GM19099 (cell line): ENCODE measurements around the gene IL19.

Experiments used
- POLR2A ChIP-seq: IDR thresholded peaks from 3 replicates; pipeline ENCODE4 v1.6.1; 2011; ENCODE audit warnings: low read depth; ENCODE audit not compliant: insufficient read length; ENCODE audit errors: extremely low read depth

Gene IL19

DNA sequence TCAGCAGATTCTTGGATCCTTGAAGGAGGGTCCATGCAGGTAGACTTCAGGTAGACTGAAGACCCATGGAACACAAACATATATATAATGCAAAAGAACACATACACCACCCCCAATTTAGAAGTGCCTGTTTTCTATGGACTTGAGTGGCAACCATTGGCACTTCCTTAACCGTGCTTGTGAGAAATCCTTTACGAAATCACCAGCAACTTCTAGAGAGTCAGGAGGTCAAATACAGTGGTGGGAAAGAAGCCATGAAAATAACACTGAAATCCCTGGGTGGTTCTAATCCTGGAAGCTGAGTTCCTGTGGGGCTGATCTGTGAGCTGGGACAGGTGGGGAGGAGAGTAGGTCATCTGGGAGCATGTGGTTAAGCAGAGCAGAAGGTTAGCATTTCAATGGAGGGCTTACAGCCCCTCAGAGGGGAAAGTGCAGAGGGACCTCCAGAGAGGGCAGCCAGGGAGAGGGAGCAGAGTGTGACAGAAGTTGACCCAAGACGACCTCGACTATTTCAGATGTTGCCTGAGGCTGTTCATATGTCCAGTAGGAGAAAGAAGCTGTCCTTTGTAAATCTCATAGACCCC, 14.7 kb downstream of the IL19 start:
- TF ChIP-seq POLR2A = no peak

DNA sequence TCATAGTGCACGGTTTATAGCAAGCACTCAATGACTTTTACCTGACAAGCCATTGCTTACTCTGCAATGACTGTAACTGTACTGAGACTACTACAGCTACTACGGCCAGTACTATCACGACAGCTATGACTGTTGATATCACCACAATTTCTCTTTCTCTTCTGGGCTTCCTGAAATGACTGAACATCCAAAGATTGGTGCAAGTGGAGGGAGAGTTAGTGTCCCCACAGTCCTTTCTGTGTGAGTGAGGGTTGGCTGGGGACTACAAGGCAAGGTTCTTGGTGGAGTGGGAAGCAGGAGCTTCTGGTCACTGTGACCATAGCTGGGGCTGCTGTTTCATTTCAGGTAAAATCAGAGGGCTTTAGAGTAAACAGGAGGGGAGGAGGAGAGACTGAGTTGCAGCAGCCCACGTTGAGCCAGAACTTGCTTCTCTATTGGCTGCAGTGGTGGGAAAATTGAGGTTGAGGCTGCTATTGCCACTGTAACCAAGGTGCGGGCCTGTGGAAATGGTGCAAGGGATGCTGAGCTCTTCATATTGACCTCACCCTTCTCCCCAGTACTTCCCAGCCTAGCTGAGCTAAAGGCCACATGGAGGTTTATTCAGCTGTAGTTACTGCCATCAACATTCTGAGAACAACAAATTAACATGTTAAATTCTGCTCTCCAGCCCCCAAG, 15.8 kb downstream of the IL19 start:
- TF ChIP-seq POLR2A = no peak

DNA sequence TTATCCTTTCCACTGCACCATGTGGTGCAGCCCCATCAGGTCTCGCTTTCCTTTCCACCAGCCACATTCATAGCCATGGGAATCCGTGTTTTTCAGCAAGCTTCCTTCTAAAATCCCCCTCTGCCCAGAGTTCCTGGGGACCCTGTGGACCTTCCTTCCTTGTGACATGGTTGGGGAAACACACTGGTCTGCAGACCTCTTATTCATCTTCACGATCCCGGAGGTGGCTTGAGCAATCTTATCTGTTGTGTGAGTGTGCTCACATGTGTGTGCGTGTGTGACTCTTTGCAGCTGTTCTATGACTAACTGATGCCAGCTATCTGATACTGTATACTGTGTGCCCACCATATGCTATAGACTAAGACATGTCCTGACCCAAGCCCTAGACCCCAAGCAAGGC, 17.3 kb downstream of the IL19 start:
- TF ChIP-seq POLR2A = no peak

DNA sequence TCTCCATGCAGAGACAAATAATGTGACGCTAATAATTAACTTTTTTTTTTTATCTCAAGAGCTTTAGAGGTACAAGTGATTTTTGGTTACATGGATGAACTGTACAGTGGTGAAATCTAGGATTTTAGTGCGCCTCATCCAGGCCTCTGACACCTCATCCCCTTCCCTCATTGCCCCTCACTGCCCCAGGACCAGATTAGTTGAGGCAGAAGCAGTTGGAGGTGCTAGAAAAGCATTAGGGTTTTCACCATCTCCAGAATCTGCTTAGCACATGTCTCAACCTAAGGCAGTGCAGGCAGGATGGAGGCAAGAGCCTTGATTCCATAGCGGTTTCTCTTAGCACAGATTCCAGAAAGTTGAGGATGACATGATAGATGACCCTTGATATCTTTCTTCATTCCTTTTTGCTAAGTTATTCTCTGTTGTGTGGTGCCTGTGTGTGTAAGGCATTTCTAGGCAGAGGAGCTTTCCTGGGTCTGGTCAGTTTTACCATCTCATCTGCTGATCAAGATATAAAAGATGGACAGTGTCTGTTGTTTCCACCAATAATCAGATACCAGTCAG, 18.0 kb downstream of the IL19 start:
- TF ChIP-seq POLR2A = no peak

DNA sequence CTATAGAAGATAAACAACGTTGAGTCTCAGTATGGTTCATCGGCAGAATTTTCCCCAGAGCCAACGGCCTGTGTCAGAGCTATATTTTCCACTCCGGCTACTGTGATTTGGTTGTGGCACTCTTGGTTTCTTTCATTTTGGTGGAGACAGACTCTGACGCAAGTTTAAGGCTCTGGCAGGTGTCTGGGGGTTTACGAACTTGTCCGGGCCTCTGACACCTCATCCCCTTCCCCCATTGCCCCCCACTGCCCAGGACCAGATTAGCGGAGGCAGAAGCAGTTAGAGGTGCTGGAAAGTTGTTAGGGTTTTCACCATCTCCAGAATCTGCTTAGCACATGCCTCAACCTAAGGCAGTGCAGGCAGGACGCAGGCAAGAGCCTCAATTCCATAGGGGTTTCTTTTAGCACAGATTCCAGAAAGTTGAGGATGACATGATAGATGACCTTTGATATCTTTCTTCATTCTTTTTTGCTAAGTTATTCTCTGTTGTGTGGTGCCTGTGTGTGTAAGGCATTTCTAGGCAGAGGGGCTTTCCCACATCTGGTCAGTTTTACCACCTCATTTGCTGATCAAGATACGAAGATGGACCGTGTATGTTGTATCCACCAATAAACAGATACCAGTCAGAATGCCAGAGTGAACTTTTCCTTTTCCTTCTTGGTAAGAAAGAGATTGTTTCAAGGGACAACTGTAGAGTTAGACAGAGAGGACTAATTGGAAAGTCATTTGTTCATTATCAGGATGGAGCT, 20.1 kb downstream of the IL19 start:
- TF ChIP-seq POLR2A = no peak

DNA sequence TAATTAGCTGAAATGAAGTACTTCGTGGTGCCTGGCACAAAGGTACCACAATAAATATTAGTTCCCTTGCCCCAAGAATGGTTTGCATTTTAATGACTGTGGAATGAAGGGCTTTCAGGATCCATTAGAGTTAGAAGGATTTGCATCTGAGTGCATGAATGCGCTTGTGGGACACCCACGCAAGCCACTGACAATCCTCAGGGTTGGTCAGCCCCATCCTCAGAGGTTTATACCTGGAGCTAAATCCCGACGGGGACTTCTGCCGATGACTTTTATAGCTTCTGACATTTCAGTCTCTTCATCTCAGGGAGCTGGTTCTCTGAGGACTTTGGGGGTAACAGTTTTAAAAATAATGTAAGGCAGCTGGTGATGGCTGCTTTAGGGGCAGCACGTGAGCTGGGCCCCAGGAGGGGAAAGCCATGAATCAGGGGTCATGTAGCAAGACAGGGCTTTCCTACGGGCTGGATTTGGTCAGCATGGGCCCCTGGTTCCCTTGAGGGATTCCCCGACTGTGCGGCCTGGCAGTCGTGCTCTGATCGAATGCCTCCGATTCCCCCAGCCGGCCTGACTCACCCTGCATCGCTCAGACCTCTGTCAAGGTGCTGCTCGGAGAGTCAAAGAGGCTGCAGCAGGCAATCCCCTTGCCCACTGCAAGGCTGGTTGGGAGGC, 22.5 kb downstream of the IL19 start:
- TF ChIP-seq POLR2A = no peak

DNA sequence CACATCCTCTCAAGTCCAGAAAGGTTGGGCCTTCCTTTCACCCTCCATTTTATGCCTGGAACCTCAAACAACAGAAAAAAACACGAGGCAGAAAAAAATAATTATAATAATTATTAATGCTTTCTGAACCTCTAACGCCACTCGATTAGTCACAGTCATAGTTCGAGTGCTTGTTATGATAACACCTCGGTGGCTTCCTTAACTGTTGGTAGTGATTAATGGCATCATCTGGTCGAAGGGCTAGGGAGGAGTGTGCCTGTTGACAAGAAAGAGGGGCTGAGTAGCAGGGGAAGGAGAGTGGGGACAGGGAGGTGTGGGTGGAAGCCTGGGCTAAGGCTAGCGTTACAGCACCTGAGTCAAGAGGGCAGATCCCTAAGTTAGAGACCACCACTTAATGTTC, 23.0 kb downstream of the IL19 start:
- TF ChIP-seq POLR2A = no peak

DNA sequence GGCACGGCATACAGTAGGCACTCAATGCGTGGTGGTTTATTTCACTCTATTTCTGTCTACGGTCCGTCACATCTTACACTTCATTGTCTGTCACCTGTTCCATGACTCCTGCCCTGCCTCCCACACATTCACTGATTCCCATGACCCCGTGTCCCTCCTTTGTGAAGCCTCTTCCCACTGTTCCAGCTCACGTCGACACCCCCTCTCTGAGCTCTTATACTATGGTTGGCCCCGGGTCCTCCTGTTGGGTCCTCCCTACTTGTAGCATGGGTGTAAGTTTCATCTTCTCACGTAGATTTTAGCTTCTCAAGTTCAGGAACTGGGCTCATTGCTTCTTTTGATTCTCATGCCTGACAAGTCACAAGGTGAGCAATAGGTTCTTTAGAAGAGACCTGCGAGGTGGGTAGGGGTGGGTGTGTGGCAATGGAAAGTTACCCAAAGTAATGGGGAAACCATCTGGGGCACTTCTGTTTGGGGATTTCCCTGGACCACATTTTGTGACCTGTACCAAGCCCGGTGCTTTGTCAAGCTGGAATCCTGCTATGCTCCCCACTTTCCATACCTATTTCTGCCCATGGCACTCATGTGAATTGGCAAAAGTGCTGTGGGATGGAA, 23.8 kb downstream of the IL19 start:
- no peak for TF ChIP-seq POLR2A

DNA sequence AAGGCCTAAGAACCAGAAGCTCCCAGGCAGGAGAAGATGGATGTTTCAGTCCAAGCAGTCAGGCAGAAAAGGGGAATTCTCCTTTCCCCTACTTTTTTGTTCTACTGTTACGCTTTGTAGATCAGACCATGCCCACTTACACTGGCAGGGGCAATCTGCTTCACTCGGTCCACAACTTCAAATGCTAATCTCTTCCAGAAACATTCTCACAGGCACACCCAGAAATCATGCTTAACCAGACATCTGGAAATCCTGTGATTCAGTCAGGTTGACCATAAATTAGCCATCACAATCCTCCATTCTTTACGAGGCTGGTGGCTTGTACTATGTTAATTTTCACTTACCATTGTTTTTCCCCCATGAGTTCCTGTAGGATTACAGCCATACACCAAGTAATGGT, 25.5 kb downstream of the IL19 start:
- no peak for TF ChIP-seq POLR2A

DNA sequence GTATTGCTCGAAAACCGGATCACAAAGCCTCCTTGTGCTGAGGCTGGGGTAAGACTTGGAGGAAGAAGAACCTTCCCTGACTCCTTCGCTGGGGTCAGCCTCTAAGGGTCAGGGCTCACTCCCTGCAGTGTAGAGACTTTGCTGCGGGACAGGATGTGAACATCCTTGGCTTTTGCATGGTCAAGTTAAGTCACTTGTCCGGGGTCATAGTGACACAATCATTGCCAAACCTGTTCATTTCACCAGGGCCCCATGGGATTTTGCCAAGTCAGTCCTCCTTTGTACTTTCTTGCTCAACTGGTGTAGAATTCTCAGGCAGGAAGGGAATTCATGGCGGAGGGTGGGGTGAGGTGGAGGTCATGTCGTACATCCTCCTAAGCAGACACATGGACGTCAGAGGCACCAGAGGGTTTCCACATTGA, 26.4 kb downstream of the IL19 start:
- TF ChIP-seq POLR2A = no peak

DNA sequence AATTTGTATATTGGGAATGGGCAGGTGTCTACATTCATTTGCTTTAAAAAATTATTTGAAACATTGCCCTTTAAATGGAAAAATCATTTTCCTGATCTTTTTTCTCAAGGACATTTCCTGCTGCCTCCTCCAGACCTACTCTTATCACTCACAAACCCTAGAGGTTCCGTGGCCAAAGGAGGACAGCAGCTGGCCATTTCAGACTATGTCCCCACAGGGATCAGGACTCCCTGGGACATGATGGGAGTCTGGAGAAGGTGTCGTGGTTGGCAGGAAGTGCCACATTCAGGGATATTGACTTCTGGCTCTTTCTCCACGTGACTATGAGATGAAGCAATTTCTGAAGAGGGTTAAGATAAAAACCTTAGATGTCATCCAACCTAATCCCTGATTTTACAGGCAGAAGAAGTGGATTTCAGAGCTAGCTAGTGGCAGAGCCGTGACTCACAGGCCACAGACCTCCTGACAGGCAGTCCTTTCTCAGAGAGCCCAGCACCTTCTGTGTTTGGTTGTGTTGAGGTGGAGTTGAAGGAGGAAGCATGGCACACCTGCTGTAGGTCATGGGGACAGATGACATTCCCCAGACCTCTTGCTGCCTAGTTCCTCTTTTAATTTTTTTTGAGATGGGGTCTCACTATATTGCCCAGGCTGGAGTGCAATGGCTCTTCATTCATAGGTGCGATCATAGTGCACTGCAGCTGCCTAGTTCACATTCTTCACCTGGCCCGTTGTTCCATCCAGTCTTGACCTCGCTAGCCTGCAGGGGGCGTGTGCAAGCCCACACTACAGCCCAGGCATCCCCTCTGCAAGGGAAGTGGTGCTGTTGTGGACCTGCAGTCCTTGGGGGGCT, 27.2 kb downstream of the IL19 start:
- no peak for TF ChIP-seq POLR2A

DNA sequence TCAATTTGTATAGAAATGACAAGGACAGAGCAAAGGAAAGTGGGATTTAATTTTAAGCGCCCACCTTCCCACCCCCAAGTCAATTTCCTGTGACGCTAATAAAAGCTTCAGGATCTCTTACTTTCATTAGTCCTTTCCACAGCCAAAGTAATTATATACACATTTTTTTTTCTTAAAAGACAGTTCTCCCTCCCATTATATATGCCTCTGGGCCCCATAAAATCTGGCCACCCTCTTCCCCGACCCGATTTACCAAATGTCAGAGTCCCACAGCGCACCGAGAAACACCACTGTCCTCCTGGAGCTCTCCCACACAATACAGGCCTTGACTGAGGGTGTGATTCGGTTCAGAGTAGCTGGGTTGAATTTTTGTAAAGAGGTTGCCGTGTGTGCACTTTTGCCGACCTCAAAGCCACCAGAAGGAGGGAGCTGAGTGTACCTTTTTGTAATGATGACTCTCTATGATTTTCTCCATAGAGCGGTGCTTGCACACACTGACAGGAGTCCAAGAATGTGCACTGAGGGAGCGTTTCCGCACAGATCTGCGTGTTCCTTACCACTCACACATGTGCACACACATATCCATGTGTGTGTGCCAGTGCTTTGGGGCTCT, 27.9 kb downstream of the IL19 start:
- TF ChIP-seq POLR2A = no peak

DNA sequence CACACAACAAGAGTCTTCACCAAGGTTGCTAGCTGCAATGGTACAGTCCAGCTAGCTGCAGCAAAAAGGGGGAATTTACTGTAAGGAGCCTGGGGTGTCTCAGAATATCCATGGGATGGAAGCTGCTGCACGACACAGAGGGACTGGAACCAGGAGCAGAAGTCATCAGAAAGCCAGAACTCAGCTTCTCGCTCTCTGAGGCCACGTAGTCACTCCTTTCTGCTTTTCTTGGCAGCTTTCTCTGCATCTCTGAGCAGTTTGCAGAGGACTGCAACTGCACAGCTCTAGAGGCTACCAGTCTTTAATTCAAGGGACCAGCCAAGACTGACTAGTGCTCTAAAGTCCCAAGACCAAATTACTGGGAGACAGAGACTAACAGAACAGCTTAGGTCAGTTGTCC, 28.7 kb downstream of the IL19 start:
- no peak for TF ChIP-seq POLR2A

DNA sequence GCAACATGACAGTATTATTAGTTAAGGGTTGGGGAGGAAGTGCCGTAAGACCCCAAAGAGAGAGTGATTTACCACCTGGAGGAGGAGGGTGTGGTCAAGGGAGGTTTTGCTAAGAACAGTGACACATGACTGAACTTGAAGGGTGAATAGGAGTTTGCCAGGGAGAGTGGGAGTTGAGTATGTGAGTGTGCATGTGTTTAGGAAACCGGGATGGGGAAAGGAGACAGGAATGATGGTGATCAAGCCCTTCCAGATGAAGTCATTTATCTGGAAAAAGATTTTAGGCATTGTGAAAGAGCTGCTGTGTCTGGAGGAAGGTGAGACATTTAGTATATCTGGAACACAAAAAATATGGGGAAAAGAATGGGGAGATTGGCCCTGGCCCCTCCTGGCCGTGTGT, 29.8 kb downstream of the IL19 start:
- no peak for TF ChIP-seq POLR2A
